GM12872 (cell line): ENCODE data around the gene RGMB.

Experiments used
- TF ChIP-seq, protein P1 (sequence below): IDR thresholded peaks from 3 replicates; pipeline ENCODE4 v1.5.1; 2011; ENCODE audit warnings: low read depth, mild to moderate bottlenecking, low read length, moderate library complexity; ENCODE audit not compliant: insufficient read depth

Gene RGMB

GRCh38 chr5:98836175-98836574, 62.7 kb downstream of the RGMB start:
- TF ChIP-seq, protein P1, sequence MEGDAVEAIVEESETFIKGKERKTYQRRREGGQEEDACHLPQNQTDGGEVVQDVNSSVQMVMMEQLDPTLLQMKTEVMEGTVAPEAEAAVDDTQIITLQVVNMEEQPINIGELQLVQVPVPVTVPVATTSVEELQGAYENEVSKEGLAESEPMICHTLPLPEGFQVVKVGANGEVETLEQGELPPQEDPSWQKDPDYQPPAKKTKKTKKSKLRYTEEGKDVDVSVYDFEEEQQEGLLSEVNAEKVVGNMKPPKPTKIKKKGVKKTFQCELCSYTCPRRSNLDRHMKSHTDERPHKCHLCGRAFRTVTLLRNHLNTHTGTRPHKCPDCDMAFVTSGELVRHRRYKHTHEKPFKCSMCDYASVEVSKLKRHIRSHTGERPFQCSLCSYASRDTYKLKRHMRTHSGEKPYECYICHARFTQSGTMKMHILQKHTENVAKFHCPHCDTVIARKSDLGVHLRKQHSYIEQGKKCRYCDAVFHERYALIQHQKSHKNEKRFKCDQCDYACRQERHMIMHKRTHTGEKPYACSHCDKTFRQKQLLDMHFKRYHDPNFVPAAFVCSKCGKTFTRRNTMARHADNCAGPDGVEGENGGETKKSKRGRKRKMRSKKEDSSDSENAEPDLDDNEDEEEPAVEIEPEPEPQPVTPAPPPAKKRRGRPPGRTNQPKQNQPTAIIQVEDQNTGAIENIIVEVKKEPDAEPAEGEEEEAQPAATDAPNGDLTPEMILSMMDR = no peak

- TF ChIP-seq, protein P1 = 0 out of 3 replicates have a peak, but pooled peaks have one; percentile 11
These were observed 66.3 kb downstream of the RGMB start for GRCh38 chr5:98839469-98840383.

DNA sequence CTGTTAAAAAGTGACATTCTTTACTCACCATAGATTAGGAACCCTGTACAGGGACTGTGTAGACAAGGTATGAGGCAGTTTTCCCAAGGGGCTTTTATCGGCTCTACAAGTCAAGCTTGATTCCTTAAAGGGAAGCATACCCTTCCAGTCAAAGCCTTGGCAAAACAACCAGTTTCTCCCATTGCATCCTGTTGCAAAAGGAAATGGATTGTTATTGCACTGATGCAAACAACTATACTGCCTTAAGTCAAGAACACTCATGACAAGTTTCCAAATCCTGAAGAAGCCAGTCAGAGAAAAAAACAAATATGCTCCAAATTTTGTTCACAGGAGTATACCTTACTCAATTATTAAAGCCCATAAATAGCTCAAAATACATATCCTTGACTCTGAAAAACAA, 67.5 kb downstream of the RGMB start:
- TF ChIP-seq, protein P1 = no peak

GRCh38 chr5:98843481-98843880, 70.0 kb downstream of the RGMB start:
- TF ChIP-seq, protein P1 = no peak

- TF ChIP-seq, protein P1 = no peak
These were observed 71.4 kb downstream of the RGMB start for GRCh38 chr5:98844865-98845264.

- TF ChIP-seq, protein P1 = no peak
These were observed 72.4 kb downstream of the RGMB start for GRCh38 chr5:98845878-98846277.
